Fibroblast of lung (primary cell): ENCODE data around the gene ANO4. TPM values are rescaled to one million over a fixed set of nuclear protein-coding genes. Genes with fewer than 3 reads are reported as not detected.

ENCODE experiments used
- DNase-seq, 2 donors: peaks; one replicate each; pipeline versions ENCODE4 v3.0.0 to v3.0.0-alpha.2; 2010; ENCODE audit warnings: low read depth in 2 of 2
- H2AFZ ChIP-seq: 2 replicates; pipeline ENCODE4 v1.5.1; 2012; ENCODE audit warnings: low read length, control low read depth, inconsistent platforms
- H3K27ac ChIP-seq: 2 replicates; pipeline ENCODE4 v1.5.1; 2011; ENCODE audit warnings: low read length, control low read depth; ENCODE audit not compliant: insufficient read depth
- H3K27me3 ChIP-seq: 2 replicates; pipeline ENCODE4 v1.5.1; 2011; ENCODE audit warnings: mild to moderate bottlenecking, low read length; ENCODE audit not compliant: control insufficient read depth, insufficient read depth
- H3K36me3 ChIP-seq: 2 replicates; pipeline ENCODE4 v1.5.1; 2011; ENCODE audit warnings: low read length; ENCODE audit not compliant: control insufficient read depth, insufficient read depth
- H3K4me1 ChIP-seq: 2 replicates; pipeline ENCODE4 v1.5.1; 2011; ENCODE audit warnings: low read length; ENCODE audit not compliant: control insufficient read depth, insufficient read depth; ENCODE audit errors: extremely low read depth
- H3K4me2 ChIP-seq: 2 replicates; pipeline ENCODE4 v1.5.1; 2011; ENCODE audit warnings: low read length, control low read depth; ENCODE audit not compliant: insufficient read depth; ENCODE audit errors: extremely low read depth
- H3K4me3 ChIP-seq, 4 experiments: fragments of 200-600 bp in 1 of 4; sonication (generic) in 1 of 4; replicated peaks in 1 of 4; 2 replicates each; pipeline ENCODE4 v1.5.1; 2011 to 2016; ENCODE audit warnings: low read length in 4 of 4, low read depth in 3 of 4, mild to moderate bottlenecking in 3 of 4, control low read depth in 2 of 4, inconsistent platforms in 1 of 4, mixed read lengths in 1 of 4; ENCODE audit not compliant: insufficient read depth in 1 of 4; ENCODE audit errors: control extremely low read depth in 1 of 4
- H3K79me2 ChIP-seq: 2 replicates; pipeline ENCODE4 v1.5.1; 2012; ENCODE audit warnings: mild to moderate bottlenecking, low read length, inconsistent platforms; ENCODE audit not compliant: control insufficient read depth, insufficient read depth
- H3K9ac ChIP-seq: 2 replicates; pipeline ENCODE4 v1.5.1; 2011; ENCODE audit warnings: mild to moderate bottlenecking, low read length, control low read depth; ENCODE audit not compliant: insufficient read depth
- H3K9me3 ChIP-seq: 2 replicates; pipeline ENCODE4 v1.5.1; 2012; ENCODE audit warnings: low read depth, low read length; ENCODE audit not compliant: control insufficient read depth, insufficient read depth
- H4K20me1 ChIP-seq: 2 replicates; pipeline ENCODE4 v1.5.1; 2011; ENCODE audit warnings: low read length; ENCODE audit not compliant: control insufficient read depth, insufficient read depth; ENCODE audit errors: extremely low read depth
- EZH2 ChIP-seq: IDR thresholded peaks from 2 replicates; pipeline ENCODE4 v1.5.1; 2012; ENCODE audit warnings: low read length, control low read depth, mild to moderate bottlenecking; ENCODE audit errors: missing control alignments
- polyA plus RNA-seq, 2 donors: library from polyadenylated mRNA; depleted of rRNA in 1 of 2; stranded (reverse) in 1 of 2; unstranded in 1 of 2; fragments of >200 nt; gene quantifications; 2 replicates each; pipeline ENCODE4 v1.2.1, GENCODE V29; 2011 to 2012; ENCODE audit warnings: missing spikeins in 1 of 2
- total RNA-seq: library from RNA; depleted of rRNA; stranded (reverse); fragments of >200 nt; gene quantifications from 2 replicates; pipeline ENCODE4 v1.2.1, GENCODE V29; 2014
- TF ChIP-seq, protein P1 (sequence below), 2 donors: IDR thresholded peaks in 1 of 2; conservative IDR thresholded peaks in 1 of 2; 1 replicate in 1 of 2; 2 replicates in 1 of 2; pipeline ENCODE4 v1.5.1; 2011 to 2012; ENCODE audit warnings: low read length in 2 of 2, control low read depth in 1 of 2, inconsistent platforms in 1 of 2, low read depth in 1 of 2, mild to moderate bottlenecking in 1 of 2

ANO4 gene
- total and polyA plus RNA-seq, 2 donors (not counting 1 experiment from before 2014, with no cell fraction given), result 11.7 to 42.3 TPM

DNA sequence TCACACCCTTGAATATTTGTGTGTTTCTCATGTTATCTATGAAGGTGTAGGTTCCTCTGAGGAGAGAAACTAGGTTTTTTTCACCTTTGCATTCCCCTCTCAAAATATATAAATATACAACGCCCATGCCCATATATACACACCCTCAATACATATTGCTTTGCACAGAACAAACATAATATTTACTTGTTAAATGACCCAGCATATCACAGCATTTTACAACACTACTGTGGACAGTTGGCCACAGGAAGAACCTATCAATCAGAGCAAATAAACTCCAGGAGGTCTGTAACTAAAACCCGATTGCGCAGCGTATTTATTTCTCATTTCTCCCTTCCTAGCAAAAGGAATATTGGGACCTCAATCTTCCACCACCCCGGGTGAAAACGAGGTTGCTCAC, 219.4 kb downstream of the ANO4 start:
- Histone ChIP-seq H2AFZ (no peak overlapping the region), H3K27me3 (no peaks in the 10 kb centered on the region), H3K9me3 (no peaks in the 10 kb centered on the region), H3K4me1 (peaks cover 2% of the 10 kb centered on the region), H3K4me2 (no peak overlapping the region), H3K27ac (no peak overlapping the region), H4K20me1 (no peaks in the 10 kb centered on the region), H3K9ac (no peak overlapping the region), H3K4me3 (no peak overlapping the region), H3K36me3 (no peaks in the 10 kb centered on the region), H3K79me2 (no peaks in the 10 kb centered on the region)
- no peak for DNase-seq
- TF ChIP-seq EZH2, result no peak

DNA sequence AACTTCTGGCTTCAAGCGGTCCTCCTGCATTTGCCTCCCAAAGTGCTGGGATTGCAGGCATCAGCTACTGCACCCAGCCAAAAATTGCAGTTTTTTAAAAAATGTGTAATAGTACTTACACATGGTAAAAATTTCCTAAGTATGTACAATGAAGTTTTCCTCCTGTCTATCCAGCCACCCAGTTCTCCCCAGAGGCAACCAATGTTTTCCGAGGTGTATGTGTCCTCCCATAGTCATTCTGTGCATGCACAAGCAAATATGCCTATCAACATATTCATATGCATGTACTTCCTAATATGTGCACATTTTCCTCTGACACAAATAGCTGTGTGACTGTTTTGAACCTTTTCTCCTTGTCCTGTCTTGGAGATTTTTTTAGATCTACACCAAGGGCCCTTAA, 220.5 kb downstream of the ANO4 start:
- H4K20me1 ChIP-seq, result no peaks in the 10 kb centered on the region
- no peaks in the 10 kb centered on the region for H3K27me3 ChIP-seq
- H2AFZ ChIP-seq, result no peak overlapping the region
- peaks cover 3% of the 10 kb centered on the region for H3K4me1 ChIP-seq
- no peak overlapping the region for H3K4me3 ChIP-seq
- H3K36me3 ChIP-seq, result no peaks in the 10 kb centered on the region
- no peak for TF ChIP-seq EZH2
- TF ChIP-seq, protein P1, sequence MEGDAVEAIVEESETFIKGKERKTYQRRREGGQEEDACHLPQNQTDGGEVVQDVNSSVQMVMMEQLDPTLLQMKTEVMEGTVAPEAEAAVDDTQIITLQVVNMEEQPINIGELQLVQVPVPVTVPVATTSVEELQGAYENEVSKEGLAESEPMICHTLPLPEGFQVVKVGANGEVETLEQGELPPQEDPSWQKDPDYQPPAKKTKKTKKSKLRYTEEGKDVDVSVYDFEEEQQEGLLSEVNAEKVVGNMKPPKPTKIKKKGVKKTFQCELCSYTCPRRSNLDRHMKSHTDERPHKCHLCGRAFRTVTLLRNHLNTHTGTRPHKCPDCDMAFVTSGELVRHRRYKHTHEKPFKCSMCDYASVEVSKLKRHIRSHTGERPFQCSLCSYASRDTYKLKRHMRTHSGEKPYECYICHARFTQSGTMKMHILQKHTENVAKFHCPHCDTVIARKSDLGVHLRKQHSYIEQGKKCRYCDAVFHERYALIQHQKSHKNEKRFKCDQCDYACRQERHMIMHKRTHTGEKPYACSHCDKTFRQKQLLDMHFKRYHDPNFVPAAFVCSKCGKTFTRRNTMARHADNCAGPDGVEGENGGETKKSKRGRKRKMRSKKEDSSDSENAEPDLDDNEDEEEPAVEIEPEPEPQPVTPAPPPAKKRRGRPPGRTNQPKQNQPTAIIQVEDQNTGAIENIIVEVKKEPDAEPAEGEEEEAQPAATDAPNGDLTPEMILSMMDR (conservative IDR thresholded peaks at IDR 0.05 in 1 of 2, IDR thresholded peaks at IDR 0.05 in 1 of 2; ENCODE audit: low read depth in 1 of 2, low read length in 2 of 2), result no peak
- DNase-seq, result no peak
- H3K9me3 ChIP-seq, result no peaks in the 10 kb centered on the region
- H3K4me2 ChIP-seq, result no peak overlapping the region
- no peaks in the 10 kb centered on the region for H3K79me2 ChIP-seq
- no peak overlapping the region for H3K27ac ChIP-seq
- H3K9ac ChIP-seq, result no peak overlapping the region

DNA sequence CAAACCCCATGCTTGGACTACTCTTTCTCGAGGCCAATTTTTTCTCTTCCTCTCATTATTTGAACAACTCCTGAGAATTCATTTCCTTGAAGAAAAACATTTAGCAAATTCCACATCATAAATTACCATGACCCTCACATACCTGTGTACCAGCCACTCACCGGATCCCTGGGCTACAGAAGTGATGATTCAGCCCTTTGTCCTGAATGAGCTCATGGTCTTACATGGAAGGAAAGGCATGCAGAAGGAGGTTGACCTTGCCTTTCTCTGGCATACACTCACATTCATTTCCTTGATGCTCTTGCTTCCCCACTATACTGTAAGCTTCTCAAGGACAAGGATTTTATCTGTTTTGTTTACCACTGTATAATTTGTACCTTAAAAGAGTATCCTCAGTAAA, 224.0 kb downstream of the ANO4 start:
- Histone ChIP-seq H3K9me3 (no peaks in the 10 kb centered on the region), H3K4me3 (no peak overlapping the region), H4K20me1 (no peaks in the 10 kb centered on the region), H3K36me3 (no peaks in the 10 kb centered on the region), H2AFZ (no peak overlapping the region), H3K79me2 (no peaks in the 10 kb centered on the region), H3K9ac (no peak overlapping the region), H3K27me3 (no peaks in the 10 kb centered on the region), H3K27ac (no peak overlapping the region), H3K4me2 (no peak overlapping the region), H3K4me1 (peaks cover 10% of the 10 kb centered on the region)
- DNase-seq, result peak; percentile 44 to 100
- TF ChIP-seq, protein P1 (conservative IDR thresholded peaks at IDR 0.05 in 1 of 2, IDR thresholded peaks at IDR 0.05 in 1 of 2; ENCODE audit: low read depth in 1 of 2, low read length in 2 of 2), result no peak
- TF ChIP-seq EZH2, result no peak
